NCI-H2029 (cell line): Measurements from ENCODE around the gene ENDOV.

Source experiments
- DNase-seq: peaks from one replicate; lab custom pipeline; 2025; lab: John Stamatoyannopoulos, UW

ENDOV gene

GRCh38 chr17:80416260-80416939 is 1.4 kb downstream of the ENDOV start:
- no peak for DNase-seq

DNA sequence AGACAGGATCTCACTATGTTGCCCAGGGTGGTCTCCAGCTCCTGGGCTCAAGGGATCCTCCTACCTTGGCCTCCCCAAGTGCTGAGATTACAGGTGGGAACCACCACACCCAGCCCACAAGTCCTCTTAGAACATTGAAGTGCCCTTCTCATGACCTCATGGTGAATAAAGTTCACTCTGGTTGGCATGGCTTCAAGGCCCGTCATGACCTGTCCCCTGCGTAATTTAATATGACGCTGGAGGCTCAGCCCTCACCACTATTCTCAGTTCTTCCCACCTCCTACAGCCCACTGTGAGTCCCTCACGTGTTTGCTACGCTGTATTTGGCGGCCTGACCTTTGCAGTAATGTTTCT is 1.9 kb downstream of the ENDOV start:
- DNase-seq, result peak; percentile 18

- no peak for DNase-seq
Observed at GRCh38 chr17:80418589-80418988, 3.6 kb downstream of the ENDOV start.

DNA sequence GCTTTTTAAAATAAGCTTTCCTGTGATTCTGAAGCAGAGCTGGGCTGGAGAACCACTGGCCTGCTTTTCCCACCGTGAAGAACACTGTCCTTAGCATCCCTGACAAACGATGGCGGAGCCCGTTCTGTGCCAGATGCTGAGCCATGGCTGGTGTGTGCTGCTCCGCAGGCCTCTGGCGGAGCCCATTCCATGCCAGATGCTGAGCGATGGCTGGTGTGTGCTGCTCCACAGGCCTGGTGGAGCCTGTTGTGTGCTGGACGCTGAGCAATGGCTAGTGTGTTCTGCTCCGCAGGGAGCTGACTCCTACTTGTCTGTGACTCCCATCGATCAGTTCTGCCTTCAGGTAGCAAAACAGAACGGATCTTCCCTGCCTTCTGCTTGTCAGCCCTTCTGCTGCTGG is 4.3 kb downstream of the ENDOV start:
- no peak for DNase-seq

DNA sequence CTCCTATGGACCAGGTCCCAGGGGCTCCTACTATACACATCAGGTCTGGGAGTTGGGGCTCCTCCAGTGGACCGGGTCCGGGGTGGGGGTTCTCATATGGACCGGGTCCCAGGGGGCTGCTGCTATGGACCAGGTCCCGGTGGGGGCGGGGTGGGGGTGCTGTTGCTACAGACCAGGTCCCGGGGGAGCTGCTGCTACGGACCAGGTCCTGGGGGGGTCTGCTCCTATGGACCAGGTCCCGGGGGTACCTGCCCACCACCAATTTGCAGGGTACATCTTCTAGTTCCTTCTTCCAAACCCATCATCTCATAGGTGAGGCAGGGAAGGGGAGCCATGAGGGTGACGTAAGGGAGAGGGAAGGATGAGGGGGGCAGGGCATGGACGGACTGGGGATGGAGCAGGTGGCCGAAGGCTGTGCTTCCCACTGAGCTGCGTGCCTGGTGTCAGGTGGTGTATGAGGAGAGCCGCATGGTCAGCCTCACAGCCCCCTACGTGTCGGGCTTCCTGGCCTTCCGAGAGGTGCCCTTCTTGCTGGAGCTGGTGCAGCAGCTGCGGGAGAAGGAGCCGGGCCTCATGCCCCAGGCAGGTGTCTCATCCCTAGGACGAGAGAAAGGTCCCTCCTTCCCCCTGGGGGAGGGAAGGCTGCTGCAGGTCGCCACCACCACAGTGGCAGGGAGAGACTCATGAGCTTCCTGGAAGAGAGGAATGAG is 6.6 kb downstream of the ENDOV start:
- peak; percentile 25 for DNase-seq

DNA sequence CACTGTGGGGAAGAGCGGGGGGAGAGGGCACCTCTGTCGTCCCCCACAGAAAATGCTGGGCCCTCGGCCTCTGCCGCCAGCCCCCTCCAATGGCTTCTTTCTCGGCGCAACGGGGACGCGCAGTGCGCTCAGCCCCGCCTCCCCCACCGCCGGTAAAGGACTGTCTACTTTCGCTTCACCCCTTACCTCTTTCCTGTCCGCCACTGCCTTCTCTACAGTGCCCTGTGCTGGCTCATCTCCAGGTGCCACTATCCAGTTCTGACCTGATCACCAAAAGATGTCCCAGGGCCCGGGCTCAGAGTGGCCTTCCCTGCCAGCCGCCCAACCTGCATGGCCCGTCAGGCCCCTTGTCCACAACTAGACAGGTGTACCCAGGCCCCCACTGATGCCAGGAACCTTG is 7.3 kb downstream of the ENDOV start:
- peak; percentile 51 for DNase-seq

- DNase-seq, result no peak
Observed at GRCh38 chr17:80422981-80423380, 8.0 kb downstream of the ENDOV start.

DNA sequence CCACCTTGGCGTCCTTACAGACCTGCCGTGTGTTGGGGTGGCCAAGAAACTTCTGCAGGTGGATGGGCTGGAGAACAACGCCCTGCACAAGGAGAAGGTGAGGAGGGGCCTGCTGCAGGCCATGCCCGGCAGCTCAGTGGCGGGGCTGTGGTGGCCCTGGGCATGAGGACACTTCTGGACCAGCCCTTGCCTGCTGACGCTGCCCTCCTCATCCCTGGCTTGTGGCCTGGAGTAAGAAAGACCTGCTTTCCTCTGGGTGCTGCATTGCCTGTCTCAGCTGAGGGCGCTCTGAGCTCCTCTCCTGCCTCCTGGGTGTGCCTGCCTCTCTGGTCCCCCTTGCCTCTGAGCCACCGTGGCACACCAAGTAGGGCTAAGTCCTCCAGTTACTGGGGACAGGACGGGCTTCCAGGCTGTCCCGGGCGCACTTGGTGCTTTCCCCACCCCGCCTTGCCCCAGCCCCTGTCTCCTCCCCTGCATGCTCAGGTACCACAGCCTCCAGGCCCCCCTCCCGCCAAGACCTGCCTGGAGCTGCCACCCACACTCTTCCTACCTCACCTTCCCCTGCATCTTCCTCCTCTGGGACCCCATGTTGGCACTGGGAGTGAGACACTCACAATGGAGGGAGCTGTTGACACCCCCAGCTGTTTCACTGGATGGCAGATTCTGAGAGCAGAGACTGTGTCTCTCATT is 8.7 kb downstream of the ENDOV start:
- no peak for DNase-seq

- DNase-seq, result no peak
Observed at GRCh38 chr17:80424261-80424660, 9.3 kb downstream of the ENDOV start.

DNA sequence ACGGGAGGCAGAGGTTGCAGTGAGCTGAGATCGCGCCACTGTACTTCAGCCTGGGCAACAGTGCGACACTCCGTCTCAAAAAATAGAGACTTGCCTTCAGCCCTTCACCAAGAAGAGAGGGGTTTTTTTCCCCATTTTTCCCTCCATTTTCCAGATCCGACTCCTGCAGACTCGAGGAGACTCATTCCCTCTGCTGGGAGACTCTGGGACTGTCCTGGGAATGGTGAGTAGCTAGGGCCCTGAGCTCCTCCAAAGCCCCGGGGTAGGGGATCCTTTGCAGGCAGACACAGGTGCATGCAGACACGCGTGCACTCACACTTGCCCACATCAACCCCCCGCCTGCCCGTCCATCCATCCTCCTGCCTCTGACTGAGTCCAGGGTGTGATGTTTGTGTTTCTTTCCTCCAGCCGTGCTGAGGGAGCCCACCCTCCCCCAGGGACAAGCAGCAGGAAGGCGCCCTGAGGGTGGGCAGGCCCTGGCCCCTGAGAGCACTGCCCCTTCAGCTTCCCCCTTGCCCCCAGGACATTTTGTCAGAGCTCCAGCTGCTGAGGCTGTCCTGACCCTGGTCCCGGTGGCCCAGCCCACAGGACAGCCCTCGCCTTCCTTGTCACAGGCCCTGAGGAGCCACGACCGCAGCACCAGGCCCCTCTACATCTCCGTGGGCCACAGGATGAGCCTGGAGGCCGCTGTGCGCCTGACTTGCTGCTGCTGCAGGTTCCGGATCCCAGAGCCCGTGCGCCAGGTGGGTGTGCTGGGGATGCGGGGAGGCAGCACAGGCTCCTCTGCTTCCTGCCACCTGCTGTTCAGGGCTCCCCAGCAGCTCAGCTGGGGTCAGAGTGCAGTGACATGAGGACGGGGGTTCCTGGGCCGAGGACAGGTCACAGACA is 10.2 kb downstream of the ENDOV start:
- DNase-seq, result no peak

DNA sequence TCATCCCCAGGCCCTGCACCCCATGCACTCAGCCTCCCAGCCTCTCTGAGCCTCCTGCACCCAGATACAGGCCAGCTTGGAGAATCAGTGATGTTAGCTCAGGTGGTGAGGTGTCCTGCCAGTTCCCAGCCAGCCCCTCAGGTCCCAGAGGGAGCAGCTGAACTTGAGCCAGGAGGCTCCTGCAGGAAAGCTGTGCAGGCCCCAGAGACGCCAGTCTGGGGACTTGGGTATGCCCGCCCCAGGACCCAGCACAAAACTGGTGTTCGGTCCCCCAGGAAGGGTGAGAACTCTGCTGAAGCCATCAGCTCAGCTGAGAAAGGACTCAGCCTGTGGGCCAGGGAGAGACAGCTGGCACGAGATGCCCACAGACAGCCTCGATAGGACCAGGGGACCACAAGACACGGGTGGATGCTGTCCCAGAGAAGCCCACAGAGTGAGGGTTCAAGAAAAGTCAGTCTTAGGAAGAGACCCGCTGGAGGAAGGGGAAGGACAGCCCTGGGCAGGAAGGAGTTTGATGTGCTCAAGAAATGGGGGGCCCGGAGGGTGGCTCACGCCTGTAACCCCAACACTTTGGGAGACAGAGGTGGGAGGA is 11.0 kb downstream of the ENDOV start:
- no peak for DNase-seq

- DNase-seq, result peak; percentile 47
Observed at GRCh38 chr17:80426671-80427326, 11.8 kb downstream of the ENDOV start.

DNA sequence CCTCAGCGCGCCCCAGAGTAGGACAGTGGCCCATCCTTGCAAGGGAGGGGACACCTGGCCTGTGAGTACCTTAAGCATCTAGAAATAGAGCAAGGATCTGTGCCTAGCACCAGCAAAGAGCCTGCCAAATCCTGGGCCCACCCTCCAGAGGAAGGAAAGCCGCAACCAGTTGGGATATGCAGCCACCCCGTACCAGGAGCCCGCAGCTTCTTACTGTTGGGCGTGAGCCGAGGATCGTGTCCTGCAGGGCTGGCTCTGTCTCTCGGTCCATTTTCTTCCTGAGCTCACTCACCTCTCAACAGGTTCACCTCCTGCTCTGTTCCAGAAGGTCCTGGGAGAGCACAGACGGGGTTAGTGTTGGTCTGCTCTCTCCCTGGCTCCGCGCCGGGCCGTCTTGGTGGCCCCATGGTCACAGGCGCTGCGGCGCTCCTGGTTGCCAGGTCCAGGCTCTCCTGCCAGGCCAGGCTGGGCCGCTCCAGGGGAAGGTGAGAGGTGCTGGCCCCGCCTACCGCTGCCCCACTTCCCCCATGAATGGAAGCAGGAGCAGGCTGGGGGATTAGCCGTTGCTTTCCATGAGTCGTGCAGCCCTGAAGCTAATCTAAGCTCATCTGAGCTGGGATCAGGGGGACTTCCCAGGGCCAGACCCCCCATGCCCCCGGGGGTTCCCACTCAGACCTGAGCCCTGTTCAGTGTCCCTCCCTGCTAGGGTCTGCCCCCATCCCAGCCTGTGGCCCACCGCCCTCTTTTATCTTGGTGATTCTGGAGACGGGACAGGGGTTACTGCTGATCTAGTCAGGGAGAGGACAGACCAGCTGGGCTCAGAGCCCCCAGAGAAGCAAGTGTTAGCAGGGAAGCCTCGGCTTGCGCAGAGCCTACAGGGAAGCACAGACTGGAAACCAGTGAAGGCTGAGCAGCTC is 12.7 kb downstream of the ENDOV start:
- no peak for DNase-seq

- no peak for DNase-seq
Observed at GRCh38 chr17:80428363-80428762, 13.4 kb downstream of the ENDOV start.

DNA sequence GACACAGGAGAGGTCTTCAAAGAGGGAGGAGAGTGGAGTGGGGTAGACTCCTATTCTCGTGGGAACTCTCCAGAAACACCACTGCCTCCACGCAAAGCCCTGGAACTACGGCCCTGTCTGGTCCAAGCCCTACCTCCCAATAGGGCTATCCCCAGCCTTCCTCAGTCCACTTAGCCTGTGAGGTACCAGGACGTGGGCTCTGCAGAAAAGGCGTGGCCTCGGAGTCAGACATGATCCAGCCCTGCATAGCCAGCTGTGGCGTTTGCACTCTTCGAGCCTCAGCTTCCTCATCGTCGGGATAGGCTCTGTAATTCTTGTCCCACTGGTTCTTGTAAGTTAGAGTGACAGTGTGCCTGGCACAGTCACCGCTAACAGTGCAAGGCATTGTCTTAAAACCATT is 13.8 kb downstream of the ENDOV start:
- DNase-seq, result no peak

DNA sequence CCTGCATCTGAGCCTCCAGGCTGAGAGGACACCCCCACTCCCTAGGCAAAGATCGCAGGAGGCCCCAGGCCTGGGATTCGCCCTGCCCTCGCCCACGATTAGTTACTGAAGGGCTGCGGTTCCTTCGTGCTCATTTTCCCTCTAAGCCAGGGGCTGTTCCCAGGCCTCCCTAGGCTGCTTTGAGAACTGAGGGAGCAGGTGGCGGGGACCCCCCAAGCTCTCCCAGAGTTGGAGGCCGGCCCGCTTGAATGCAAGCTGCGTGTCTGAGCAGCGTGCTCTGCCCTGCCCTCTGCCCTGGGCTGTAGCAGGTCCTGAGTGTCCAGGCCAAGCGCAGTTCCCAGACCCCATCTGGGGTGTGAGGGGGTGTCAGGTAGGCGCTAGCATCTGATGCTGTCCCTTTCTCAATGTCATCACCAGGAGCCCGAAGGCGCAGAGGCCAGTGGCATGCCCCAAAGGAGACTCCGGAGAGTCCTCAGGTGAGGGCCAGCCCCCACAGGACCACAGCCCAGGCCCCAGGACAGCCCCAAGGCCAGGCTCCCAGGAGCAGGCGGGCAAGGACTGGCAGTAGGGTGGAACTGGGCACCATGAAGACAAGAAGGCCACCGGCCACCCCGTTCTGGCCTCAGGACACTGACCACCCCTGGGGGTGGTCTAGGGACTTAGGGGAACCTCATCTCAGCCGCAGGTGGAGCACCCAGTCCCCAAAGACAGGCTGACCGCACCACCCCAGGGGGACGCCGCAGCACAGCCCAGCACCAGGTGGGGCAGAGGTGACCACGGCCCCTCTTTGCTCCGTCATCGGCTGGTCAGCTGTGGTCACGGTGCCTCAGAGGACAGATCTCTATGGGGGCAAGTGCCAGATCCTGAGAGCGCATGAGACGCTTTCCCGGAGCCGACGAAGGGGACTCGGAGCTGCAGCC is 14.6 kb downstream of the ENDOV start:
- DNase-seq, result no peak

- no peak for DNase-seq
Observed at GRCh38 chr17:80430446-80431245, 15.7 kb downstream of the ENDOV start.
